HG03060 (cell line): ENCODE data around the gene SOX6.
"Not testable (repeated sequence)": the region's sequence is repeated elsewhere in the genome, so short reads cannot be mapped to it uniquely, and the experiment has no call there.

Experiments used
- ATAC-seq: cut with Tn5 transposase; IDR thresholded peaks from one replicate; pipeline ENCODE4 v1.9.1; 2021; ENCODE audit warnings: low read depth, moderate number of reproducible peaks; ENCODE audit not compliant: unreplicated experiment

The SOX6 gene

DNA sequence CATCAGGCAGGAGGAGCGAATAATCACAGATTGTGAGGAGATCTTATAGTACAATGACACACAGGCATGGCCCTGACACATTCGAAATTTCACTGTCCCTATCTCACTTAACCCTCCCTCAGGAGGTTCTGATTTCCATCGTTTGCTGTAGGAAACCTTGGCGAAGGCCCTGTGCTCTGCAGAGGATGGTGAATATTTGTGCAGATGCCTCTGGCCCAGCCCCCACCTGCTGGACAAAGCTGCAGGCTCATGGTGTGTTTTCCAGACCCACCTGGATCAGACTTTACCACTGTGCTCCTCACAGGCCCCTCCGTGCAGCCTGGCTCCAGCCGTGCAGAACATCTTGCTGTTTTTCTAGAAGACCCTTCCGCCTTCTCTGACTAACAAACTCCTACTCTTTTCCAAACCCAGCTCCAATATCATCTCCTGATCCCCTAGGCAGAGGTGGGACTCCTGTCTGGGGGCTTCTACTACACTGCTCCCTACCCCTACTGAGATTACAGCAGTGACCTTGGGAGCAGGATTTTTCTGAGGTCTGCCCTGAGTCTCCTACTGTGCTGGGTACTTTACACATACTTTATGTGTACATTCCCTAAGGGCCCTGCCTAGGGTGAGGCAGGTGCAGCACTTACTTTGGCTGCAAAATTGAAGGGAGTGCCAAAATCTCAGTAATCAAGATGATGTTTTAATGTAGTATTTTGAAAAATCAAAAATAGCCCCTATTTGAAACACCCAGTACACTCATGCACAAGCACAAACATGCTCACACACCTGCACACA lies 412.7 kb downstream of the SOX6 start:
- ATAC-seq: no peak

DNA sequence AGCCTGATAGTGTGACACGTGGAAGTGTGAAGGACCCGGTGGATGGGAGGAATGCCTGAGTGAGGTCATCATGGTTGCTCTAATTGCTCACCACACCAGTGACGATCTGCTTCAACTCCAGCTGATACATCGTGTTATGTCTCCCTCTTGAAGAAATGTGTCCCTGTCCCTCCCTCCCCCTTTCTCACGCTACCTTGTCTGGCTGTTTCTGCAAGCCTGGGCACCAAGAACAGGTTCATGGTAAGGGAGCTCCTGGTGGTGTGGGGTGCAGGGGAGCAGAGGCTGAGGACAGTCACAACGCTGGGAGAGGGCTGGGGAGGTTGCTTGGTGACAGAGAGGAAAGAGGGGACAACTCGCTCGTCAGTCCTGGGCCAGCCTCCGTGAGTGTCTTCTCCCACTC lies 413.4 kb downstream of the SOX6 start:
- no peak for ATAC-seq

DNA sequence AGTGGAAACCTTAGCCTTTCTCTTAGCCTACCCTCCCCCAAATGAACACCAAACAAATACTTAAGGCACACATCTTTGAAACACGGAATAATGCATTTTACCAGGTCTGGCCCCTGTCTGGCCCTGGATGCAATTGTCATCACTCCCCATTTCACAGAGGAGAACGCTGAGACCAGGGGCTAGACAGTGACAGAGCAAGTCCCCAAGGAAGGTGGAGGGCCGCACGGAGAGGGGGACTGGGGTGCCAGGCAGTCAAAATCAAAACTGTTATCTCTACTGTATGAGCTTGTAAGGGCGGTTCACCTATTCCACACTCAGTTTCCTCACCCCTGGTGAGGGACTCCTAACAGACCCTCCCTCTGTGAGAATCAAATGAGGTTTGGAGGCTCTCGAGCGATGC lies 414.2 kb downstream of the SOX6 start:
- no peak for ATAC-seq

DNA sequence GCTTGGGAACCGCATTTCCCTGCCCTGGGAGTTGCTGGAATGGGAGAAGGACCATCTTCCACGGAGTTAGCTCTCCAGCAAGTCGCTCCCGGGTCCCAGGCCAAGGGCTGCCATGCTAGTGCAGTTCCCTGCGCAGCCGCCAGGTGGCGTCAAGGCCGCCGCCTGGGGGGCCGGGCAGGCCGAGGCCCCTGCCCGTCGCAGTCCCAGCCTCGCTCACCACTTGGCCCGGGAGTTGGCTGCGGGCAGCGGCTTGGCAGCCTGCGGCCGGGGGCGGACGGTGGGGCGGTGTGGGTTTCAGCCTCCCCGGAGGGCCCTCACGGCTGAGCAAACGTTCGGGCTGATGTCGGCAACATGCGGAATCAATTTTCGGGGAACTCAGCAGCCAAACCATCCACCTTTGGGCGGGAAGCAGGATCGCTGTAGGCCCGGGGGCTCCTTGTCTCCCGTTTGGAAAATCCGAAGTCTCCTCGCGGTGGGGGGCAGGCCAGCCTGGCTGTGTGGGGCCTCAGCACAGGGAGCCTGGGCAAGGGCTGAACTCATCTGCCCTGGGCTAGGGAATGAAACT lies 415.1 kb downstream of the SOX6 start:
- no peak for ATAC-seq

DNA sequence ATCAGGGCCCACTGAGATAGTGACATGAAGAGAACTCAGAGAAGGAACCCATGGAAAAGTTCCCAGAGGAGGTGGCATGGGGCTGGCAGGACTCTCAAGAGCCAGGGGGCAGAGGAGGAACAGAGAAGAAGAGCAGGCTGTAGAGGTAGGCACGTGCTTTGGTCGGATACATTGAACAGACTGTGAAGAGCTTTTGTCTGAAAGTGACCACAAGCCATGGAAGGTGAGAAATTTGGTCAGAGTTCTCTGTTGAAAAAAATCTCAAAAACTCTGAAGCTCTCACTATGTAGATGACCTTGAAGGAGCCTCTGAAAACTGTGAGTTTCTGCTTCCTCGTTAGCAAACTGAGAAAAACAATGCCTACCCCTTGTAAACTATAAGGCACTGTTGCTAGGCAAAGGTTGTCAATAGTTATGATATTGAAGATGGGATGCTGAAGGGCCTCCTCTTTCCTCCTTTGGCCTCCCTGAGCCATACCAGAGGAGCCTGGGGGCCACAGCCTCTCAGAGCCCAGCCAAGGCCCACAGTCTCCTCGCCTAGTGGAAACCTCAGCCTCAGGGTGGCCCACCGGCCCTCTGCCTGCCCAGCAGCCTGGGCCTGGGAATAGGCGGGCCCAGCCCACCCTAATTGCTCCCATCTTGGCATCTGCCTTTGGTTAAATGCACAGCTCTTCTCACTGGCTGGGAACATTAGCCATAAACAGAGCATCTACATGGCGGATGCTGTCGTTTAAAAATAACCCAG lies 415.7 kb downstream of the SOX6 start:
- no peak for ATAC-seq

DNA sequence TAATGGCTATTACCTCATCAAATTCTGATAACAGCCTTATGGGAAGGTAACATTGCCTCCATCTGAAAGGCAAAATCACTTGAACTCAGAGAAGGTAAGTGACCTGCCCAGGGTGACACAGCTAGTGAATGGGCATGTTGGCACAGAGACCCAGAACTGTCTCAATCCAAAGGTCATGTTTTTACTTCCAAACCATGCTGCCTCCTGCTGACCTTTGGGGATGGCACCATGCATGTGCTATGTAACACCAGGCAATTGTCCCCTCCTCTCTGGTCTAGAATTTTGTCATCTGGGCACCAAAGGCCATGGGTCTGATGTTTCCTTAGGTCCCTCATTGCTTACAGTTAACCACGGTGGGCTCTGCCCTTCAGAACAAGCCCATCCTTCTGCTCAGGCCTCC lies 417.4 kb downstream of the SOX6 start:
- no peak for ATAC-seq

DNA sequence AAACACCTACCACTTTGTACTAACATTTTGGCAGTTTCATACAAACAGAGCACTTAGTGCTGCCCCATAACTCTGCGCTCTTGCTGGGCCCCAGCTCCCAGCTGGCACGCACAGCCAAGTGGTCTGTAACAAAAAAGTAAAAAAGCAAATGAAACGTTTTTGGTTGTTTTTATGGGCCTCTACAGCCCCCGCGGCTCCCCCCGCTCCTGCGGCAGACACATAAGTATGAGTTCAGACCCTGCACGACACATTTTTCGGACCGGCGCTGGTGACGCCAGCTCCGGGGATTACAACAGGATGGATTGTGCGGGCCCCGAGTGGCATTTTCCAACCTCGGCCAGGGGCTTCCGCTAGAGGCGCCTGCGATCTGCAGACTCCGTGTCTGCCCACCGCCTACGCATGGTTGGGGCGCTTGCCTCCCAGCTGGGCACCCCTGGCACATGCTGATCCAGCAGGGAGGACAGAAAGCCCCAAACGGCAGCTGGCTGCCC lies 418.2 kb downstream of the SOX6 start:
- ATAC-seq: no peak

DNA sequence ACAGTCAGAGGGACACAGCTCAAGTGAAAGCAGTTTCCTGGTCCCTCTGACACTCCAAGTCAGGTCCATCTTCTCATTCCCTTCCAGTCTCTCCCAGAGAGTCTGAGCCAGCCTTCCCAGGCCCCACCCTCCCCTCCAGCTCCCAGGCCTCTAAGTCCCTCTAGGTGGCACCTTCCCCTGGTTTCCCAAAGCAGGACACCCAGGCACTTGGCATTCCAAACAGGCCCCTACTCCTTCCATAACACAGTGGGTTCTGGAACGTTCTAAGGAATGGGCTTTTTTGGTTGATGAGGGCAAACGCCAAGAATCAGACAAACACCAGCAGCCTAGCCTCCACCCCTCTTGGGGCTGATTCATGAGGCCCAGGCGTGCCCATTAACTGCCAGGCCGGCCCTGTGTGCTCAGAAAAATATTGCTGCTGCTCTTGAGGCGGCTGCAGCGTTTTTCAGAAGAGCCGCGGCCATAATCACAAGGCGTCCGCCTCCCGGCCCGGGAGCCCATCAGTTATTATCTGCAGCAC lies 418.7 kb downstream of the SOX6 start:
- ATAC-seq: no peak

DNA sequence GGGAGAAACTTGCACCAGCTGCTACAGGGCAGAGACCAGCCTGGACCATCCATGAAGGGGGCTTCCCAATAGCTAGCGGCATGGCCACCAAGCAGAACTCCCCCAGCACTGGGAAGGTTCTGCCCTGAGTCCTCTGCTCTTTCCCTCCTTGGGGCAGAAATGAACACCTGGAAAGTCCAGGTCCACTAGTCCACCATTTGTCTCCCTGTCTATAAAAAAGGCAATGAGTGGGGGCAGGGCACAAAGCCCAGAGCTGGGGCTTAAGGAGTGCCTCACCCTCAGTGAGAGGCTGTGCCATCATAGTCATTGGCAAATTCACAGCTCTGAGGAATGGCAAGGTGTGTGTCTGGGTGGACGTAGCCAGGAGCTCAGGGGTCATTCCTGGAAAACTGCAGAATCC lies 420.3 kb downstream of the SOX6 start:
- no peak for ATAC-seq

DNA sequence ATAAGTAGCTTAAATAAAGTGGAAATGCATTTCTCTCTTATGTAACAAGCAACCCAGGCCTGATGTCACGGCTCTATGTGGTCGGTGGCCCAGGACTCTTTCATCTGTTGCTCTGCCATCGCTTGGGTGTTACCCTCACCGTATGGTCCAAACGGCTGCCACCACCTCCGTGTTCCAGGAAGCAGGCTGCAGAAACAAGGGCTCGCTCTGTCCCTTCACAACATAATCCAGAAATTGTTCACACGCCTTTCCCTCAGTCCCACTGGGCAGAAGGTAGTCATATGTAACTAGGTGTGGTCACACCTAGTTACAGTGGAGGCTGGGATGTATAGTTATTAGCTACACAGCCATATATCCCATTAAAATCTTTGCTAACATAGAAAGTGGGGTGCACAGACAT lies 421.0 kb downstream of the SOX6 start:
- no peak for ATAC-seq

DNA sequence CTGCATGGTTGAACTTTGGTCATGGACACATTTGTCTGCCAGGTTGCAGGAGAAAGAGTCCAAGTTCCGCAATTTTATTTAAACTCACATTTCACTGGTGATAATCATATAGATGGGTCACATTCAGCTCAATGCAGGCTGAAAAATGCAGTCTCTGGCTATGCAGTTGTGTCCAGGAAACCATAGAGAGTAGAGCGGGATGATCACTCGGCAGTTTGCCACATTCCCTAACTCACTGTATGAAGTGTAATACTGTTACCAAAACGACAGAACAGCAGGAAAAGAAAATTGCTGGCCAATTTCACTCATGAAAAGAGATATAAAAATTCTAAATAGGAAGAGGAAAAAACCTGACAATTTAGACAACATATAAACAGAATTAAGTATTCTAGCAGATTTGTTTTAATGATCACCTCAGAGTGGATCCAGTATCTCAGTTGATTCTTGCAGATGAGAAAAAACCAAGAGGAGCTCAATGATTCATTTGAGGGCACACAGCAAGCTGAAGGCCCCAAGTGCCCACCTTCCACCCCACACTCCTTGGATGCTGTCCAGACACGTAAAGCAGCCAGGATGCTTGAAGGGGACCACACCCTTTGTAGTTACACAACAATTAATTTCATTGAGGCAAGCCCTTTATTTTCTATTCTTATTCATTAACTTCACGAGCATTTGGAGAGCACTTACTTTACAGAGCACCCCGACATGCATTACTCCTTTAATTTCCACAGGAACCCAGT lies 422.3 kb downstream of the SOX6 start:
- ATAC-seq: no peak

DNA sequence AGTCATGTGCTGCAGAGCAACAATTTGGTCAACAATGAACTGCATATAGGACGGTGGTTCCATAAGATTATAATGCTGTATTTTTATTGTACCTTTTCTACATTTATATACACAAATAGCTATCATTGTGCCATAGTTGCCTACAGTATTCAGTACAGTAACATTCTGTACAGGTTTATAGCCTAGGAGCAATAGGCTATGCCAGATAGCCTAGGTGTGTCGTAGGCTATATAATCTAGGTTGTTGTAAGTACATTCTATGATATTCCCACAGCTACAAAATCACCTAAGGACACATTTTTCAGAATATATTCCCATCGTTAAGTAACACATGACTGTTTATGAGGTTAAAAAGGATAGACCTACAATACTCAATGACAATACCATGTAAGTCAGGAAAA lies 423.9 kb downstream of the SOX6 start:
- no peak for ATAC-seq

DNA sequence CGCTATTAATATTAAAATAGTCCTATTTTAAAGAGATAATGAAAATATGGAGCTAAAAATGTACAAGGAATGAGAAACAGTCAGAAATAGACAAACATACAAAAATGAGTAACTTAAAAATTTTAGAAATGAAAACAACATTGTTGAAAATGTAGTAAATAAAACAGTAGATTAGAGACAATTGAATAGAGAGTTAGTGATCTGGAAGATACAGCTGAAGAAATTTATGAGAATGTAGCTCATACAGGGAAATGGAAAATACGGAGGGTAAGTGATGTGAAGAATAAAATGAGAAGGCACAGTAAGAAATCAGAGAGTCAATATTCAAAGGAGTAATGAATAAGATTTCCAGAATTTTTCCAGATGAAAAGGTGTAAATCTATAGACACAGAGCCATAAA lies 424.8 kb downstream of the SOX6 start:
- no peak for ATAC-seq

DNA sequence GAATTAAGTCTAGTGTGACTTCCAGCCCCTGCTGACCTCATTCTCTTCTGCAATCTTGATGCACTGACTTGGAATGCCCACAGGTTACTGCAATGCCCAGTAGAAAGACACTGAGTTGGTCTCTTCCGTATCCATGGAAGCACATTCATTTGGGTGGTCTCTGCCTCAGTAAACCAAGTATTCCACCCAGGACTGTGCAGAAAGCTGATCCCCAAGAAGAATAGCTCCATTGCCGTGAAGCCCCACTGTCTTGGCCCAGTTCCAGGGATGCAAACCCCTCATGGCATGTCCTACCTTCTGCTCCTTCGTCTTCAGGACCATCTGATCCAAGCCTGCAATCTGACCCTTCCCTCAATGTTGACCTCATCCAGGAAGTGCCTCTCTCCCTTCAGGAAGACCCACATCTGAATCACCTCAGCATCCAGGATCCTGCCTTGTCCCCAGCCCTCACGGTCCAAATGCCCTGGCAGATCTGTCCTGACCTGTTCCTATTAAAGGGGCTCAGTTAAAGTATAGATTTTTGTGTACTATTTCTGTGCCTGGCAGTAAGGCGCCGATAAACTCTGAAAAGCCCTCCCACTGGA lies 425.8 kb downstream of the SOX6 start:
- ATAC-seq: no peak

DNA sequence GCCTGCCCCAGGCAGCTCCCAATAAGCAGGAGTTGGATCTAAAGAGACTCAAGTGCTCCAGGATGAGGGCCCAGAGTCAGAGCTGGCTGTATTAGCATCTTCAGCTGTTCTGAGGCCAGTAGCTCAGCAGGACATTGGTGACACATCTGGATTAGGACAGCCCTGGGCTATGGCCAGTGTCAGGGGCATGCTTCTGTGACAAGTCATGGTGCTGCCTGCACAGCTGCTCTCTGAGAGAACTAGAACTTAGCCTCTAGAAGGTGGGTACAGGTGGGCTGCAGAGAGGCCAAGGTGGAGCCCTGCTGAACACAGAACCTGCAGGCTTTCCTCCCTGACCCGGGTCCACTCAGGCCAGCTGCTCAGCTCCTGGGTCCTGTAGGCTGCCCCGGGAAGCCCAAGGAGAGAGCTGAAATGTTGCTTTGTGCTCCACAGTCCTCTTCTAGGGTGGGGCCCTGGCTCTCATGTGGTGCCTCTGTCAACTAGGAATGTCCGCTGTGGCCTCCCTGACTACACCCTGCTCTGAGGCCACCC lies 426.9 kb downstream of the SOX6 start:
- no peak for ATAC-seq

DNA sequence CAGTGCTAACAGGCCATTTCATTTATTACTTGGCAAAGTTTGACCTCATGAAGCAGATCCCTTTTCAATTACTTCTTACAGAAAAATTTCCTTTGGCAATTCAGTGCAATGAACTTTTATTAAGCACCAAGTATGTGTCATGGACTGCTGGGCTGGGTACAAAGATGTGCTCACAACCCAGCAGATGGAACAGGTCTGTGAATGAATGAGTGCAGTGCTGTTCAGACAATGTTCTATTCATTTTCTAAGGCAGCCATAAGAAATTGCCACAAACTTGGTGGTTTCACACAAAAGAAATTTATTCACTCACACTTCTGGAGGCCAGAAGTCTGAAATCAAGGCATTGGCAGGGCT lies 428.5 kb downstream of the SOX6 start:
- no peak for ATAC-seq

DNA sequence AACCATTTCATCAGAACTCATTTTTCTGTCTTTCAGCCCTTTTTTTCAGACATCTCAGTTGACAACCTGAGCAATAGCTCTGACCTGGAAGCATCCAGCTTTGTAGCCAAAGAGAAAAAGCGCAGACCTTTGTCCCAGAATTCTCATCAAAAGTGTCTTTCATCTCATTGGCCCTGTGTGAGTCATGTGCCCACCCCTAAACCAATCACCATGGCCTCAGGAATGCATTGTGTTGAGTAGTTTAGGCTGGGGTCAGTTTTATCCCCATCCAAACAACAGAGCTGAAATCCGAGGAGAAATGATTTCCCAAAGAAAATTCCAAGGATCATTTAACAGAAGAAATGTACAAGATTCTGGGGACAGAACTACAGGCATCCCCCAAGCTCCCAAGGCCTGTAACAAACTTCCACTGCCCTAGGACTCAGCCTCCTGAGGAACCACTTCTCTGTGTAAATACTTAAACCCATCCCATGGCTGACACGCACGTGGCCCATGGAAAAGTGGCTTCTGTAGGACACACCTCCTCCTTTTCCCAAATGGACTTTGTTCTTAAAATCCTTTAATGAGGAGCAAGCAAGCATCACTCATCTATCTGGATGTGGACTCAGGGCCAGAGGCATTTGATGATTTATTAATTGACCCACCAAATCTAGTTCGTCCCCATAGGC lies 429.0 kb downstream of the SOX6 start:
- ATAC-seq: no peak

DNA sequence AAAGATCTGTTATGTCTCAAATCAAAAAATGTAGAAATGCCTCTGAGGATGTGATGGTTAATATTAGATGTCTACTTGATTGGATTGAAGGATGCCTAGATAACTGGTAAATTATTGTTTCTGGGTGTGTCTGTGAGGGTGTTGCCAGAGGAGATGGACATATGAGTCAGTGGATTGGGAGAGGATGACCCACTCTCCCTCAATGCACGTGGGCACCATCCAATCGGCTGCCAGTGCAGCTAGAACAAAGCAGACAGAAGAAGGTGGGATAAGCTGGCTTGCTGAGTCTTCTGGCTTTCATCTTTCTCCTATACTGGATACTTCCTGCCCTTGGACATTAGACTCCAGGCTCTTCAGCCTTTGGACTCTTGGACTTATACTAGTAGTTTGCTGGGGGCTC lies 430.3 kb downstream of the SOX6 start:
- ATAC-seq: no peak

DNA sequence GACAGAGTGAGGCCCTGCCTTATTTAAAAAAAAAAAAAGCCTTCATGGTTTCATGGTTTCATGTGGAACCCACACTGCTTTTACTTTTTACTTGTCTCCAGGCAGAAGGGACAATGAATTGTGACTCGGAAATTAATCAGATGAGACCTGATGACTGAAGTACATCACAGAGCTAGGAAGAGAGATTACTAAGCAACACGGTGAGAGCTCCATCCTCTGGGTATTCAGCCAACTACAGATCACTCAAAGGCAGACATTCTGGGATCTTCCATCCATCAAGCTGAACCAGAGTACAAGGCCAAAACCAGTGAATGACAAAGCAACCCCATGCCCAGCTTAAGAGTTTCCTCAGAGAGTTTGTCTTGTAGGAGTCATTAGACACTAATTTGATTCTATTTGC lies 433.2 kb downstream of the SOX6 start:
- ATAC-seq: no peak

DNA sequence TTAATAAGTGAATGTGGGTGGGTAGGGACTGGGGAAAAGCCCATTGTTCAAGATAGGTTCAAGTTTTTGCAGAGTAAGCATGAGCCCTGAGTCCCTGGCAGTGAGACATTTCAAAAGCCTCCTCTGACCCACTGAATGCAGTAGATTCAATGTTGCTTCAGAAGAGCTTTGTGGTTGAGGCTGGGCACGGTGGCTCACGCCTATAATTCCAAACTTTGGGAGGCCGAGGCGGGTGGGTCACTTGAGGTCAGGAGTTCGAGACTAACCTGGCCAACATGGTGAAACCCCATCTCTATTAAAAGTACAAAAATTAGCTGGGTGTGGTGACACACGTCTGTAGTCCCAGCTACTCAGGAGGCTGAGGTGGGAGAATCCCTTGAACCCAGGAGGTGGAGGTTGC lies 433.6 kb downstream of the SOX6 start:
- not testable (repeated sequence) for ATAC-seq
